Renal cortical epithelial cell (primary cell): ENCODE results near the gene RSL1D1. TPM values are rescaled to one million over a fixed set of nuclear protein-coding genes. Genes with fewer than 3 reads are reported as not detected.

Experiments used
- DNase-seq: peaks from one replicate; pipeline ENCODE4 v3.0.0-alpha.2; 2011; ENCODE audit warnings: low read depth
- total RNA-seq: library from RNA; depleted of rRNA; stranded (reverse); fragments of >200 nt; gene quantifications from 2 replicates; pipeline ENCODE4 v1.2.3, GENCODE V29; 2014

Gene RSL1D1
- 92.6 and 173 TPM in 2 replicates for total RNA-seq

DNA sequence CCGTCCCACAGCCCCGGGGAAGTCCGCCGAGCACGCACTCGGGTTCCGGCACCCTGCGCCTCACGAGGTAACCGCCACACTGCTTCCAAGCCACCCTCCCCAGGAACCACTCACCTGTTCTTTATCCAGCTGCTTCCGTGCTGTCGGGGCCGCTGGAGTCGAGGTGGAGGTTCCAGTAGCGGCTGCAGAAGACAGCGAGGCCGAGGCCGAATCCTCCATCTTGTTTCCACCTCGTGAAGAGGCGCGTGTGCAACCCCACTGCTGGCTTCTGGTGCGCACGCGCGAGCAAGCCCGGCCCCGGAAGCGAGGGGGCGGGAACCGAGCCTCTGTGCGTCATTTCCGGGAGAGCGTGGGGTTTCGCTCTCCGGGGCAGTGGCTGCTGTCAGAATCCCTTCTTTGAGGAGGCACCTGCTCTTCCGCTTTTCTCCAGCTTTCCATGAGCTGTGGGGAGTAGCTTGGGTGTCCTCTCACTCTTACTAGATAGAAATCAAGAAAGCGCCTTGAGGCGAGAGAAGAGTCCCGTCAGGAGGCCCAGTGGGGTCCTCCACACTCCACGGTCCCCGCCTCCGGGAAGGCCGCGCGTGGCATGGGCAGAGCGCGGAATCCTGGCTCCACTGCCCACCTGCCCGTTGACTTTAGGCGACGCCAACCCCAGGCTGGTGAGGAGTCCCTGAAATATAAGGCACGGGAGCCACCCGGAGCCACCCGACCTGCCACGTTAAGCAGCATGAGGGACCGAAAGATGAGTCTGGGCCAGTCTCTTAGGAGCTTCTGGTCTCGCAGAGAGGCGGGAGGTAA, at the start of gene RSL1D1:
Gene RSL1D1, minus strand, starts transcription at position 249 of the 798 bp plus-strand sequence. Its CDS starts 30 bp downstream, at position 219.
- DNase-seq: peak; percentile 81

DNA sequence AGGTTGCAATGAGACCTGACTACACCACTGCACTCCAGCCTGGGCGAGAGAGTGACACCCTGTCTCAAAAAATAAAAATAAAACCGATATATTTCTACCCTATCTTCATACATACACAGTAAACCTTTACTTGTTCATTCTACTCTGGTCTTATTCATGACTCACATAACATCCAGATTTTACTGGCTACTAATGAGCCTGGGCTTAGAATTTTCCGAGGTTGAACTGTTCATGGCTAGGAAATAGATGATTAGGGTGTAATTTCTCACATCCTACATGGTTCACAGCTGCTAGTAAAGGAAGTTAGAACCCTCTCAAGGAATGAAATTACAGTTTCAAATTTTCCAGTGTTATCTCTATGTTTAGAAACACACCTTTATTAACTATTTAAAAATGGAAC, 49.7 kb upstream of the RSL1D1 start:
- DNase-seq: peak; percentile 75

DNA sequence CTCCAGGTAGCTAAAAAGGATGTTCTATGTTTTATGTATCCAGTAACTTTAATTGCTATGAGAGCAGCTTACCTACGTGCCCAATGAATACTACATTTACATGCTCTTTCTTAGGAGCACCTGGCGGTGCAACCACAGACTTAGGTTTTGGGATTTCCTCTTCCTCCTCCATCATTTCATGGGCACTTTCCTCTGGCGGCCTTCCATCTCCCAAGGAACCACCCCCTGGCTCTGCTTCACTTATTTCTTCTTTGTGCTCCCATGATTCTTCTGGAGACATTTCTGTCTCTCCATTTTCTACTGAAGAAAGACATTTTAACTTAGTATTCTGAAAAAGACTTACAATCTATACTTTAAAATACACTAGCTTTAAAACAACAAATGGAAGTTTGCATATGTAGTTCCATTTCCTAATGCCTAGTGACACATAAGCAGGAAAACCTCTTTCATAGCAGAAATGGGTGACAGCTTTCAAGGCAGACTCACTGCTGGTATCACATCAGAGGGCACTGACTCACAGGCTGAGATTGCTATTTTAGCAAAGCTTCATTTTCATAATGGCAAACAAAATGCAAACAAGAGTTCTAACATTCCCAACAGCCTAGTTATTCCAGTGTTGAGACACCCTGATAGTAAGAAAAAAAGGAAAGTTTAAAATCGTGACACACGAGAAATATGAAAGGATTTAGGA, 45.3 kb upstream of the RSL1D1 start:
- peak; percentile 79 for DNase-seq

DNA sequence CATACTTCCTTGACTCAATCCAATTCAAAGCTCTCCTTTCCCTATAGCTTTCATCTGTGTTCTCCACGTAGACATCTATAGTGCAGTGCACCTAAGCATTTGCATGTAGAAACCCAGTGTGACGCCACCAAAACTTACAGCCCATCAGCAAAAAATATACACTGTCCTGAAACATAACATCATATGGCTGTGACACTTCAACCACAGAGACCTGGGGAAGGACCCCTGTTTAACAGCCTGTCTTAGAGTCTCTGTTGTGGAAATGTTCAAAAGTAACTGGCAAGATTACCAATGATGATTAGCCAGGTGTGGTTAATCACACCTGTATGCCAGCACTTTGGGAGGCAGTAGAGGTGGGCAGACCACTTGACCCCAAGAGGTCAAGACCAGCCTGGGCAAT, 42.2 kb upstream of the RSL1D1 start:
- no peak for DNase-seq

DNA sequence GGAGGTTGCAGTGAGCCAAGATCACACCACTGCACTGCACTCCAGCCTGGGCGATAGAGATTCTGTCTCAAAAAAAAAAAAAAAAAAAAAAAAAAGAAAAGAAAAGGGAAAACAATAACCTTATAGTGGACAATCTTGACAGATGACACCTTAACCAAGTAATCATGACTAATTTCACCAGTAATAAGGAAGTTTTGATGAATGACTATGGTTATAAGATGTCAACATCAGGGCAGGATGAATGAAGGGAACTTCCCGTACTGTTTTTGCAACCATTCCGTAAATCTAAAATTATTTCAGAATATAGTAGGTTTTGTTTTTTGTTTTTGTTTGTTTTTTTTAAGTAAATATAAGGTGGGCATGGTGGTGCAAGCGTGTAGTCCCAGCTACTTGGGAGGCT, 41.4 kb upstream of the RSL1D1 start:
- no peak for DNase-seq

DNA sequence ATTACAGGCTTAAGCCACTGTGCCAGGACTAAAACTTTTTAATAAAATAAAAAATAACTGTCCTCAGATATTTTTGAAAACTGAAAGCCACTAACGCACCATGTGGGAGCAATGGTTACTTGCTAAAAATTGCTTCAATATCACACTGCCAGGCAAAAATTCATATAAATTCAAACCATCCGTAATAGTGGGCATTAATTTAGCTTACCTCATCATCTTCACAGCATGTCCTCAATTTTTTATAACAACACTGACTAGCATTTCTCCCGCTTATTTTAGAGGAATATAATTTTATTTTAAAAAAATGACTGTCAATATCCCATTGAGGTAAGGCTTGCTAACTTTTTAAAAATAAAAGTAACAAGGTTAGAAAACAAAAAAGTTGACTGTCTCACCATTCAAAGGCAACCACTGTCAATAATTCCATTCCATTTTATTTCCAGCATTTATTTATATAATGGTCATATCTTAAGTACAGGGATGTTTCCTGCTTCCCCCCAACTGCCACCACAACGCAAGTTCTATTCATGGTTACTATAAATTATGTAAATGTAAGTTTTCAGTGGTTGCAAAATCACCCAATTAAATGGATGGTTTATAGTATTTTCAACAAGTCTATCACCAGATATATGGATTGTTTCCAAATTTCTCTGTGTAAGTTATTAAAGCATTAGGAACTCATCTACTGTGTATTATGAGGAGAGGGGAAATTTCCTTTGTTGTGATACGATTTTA, 39.1 kb upstream of the RSL1D1 start:
- no peak for DNase-seq

DNA sequence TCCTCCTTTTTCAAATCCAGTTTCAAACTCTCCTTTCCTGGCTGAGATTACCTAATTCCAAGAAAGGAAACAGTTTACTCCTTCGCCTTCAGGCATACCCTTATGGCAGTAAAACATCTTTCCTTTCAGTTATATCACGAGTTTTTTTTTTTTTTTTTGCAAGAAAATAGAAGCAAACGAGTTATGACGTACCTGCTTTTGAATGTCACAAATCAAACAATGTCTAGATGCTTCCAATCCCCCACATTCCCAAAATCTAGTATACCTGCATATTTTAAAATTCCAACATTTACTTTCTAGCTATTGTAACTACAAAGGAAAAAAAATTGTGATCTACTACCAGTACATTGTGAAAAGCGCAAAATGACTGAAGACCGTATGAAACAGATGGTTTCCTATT, 35.5 kb upstream of the RSL1D1 start:
- no peak for DNase-seq

DNA sequence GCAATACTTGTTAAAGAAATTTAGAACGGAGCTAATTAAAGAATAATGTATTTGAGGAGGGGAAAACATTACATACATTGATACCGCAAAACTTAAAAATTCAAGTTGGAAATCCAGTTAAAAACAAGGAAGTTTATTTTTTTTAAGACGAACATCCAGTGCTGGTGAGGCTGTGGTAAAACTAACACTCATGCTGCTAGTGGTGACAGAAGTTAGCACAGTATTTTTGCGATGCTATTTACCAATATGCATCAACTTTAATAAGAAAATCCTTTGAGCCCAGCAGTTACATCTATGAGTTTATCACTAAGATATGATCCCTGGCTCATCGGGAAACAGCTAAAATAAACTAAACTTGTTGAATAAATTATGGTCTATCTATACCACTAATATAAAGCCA, 32.7 kb upstream of the RSL1D1 start:
- DNase-seq: no peak

DNA sequence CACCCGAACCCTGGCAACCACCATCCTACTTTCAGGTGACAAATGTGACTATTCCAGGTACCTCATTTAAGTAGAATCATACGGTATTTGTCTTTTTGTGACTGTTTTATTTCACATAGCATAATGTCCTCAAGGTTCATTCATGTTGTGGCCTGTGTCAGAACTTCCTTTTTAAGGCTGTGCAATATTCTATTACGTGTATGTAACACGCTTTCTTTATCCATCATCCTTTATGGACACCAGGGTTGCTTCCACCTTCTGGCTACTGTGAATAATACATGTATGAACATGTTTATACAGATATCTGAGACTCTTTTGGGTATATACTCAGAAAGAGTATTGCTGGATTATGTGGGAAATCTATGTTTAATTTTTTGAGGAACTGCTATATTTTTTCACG, 28.7 kb upstream of the RSL1D1 start:
- DNase-seq: no peak

DNA sequence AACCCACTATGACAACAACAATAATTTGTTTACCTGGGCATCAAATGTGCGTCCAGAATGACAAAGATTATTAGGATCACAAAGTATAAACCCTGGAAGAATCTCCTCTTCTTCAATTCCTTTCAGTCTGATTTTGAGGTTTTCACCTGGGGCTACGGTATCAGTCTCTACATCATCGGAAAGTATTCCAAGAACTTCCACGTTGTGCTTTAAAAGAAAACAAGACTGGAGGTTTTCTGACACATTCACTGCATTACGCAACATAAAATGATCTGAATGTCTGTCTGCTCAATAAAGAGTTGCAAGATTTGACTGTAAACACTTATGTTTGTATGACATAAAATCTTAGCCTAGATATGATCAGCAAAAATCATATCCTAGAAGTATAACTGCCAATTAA, 26.0 kb upstream of the RSL1D1 start:
- peak; percentile 51 for DNase-seq

DNA sequence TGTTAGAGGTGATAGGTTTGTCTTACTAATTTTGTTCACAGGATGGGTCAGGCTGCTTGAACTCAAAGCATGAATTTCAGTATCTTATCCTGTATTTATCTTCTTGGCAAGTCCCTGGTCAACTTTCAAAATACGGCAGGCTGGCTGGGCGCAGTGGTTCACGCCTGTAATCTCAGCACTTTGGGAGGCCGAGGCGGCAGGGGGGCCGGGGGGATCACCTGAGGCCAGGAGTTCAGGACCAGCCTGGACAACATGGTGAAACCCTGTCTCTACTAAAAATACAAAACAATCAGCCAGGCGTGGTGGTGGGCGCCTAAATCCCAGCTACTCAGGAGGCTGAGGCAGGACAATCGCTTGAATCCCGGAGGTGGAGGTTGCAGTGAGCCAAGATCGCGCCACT, 25.0 kb upstream of the RSL1D1 start:
- no peak for DNase-seq

DNA sequence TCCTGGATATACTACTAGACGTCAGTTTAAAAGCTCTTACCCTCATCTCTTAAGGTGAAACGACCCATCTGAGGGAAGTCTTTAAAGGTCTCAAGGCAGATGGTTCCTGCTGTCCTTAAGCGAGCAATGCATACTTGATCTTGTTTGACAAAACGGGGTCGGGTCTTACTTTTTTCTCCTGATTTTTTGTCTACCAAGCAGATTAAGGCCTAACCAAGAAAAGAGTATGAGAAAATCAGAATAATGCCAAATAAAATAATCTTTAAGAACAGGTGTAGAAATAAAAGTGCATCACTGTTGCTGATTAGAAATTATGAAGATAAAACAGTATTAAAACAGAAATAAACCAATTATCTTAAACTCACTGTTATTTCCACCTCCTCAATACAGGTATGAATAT, 24.4 kb upstream of the RSL1D1 start:
- no peak for DNase-seq

DNA sequence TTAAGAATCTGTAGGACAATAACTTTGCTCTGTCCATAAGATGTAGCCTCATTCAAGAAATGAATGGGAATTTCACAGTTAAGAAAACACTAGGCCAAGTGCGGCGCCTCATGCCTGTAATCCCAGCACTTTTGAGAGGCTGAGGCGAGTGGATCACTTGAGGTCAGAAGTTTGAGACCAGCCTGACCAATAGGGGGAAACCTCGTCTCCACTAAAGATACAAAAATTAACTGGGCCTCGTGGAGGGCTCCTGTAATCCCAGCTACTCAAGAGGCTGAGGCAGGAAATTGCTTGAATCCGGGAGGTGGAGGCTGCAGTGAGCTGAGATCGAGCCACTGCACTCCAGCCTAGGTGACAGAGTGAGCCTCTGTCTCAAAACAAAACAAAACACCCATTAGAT, 19.9 kb upstream of the RSL1D1 start:
- no peak for DNase-seq

DNA sequence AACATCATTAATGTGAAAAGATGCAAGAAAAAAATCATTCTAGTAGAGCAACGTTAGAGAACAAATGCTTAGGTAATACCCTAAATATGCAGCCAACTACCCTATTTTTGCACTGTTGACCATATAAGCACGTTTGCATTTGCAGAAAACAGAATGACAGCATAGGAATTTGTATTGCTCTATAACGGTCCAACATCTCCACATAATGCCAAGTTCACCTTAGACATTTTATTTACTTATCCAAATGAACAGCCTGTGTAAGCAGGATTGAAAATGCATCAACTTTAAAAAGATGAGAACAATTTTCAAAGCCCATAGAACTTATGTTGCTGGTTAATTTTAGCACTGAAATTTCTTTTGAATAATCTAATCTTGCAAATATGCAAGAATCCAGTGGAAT, 19.1 kb upstream of the RSL1D1 start:
- no peak for DNase-seq

DNA sequence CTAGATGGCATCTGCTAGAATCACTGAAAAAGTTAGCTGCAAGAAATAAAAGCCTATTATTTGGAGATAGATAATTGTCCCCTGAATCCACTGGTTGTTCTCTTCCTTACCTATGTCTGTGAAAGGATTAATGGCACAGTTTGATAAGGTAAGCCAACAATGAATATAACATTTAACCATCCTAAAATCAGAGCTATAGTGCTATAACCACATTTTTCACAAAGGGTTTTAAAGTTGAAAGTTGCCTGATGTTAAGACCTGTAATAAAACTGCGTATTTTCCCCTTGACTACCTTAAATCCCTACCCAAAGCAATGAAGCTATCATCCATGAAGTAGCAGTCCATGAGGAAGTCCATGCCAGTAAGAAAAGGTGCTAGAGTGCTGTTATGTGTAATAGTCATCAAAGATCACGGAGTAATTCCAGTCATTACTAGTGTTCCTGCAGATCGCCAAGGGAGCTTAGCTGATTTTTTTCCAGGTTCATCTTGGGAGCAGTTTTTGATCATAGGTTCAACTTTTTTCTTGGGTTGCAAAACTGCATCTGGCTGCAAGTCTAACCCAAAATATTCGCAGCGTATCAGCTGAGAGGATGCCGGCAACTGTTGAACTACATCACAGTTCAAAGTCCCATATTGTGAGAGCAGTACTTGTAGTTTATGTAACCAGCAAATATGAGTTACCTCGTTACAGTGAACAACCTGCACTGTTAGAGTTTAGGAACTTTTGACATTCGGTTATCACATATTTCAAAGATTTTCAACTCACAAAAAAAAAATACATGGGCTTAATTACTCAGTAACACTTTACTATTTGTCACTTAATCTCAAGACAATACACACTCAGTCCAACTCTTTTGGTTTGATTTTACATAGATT, 18.2 kb upstream of the RSL1D1 start:
- no peak for DNase-seq

DNA sequence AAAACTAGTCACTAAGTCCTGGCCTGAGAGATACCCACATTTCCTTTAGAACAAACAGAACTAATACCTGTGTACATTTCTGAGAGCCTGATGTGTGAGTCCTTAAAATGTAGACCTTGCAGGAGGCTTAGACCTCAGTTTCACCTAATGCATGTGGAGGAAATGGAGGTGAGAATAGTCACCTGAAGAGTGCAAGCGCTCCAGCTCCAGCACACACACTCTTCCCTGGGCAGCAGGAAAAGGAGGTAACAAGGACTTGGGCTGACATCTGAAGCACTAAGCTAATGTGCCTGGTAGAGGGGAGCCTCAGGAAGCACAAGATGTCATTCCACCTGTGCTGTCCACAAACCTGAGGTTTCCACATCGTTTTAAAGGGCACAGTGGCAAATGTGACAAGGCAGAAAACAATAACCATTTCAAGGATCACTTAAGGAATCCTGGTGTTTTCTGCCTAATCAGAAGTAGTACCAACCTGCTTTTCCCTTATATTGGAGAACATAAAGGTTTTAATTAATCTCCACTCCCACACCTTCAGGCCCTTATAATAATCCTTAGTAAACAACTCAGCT, 17.2 kb upstream of the RSL1D1 start:
- no peak for DNase-seq

DNA sequence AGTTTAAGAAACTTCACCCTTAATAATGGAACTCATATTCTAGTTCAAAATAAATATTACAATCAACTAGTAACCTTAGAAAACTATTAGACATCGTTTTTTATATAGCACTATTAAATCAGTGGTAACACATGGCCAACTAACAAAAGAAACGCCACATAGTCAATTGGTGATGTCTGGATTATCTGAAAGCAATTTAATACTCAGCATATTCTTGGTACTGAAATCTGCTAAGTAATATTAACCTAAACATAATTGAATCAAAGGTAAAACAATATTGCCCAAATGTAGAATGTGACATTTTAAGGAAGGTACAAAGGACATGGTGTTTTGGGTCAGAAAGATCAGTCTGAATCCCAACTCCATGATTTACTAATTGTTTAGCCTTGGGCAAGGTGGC, 11.1 kb upstream of the RSL1D1 start:
- no peak for DNase-seq

DNA sequence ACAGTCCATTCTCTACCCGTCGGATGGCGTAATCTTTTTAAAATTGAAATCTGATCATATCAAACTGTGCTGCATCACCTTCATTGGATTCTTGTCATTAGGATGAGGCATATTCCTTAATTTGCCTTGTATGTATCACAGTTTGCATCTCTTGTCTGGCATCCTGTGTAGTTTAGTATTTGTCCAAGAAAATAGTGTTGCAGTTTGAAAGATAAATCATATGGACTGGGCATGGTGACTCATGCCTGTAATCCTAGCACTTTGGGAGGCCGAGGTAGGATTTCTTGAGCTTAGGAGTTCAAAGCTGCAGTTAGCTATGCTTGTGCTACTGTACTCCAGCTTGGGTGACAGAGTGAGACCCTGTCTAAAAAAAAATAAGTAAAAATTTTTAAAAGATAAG, 5.8 kb upstream of the RSL1D1 start:
- DNase-seq: no peak

DNA sequence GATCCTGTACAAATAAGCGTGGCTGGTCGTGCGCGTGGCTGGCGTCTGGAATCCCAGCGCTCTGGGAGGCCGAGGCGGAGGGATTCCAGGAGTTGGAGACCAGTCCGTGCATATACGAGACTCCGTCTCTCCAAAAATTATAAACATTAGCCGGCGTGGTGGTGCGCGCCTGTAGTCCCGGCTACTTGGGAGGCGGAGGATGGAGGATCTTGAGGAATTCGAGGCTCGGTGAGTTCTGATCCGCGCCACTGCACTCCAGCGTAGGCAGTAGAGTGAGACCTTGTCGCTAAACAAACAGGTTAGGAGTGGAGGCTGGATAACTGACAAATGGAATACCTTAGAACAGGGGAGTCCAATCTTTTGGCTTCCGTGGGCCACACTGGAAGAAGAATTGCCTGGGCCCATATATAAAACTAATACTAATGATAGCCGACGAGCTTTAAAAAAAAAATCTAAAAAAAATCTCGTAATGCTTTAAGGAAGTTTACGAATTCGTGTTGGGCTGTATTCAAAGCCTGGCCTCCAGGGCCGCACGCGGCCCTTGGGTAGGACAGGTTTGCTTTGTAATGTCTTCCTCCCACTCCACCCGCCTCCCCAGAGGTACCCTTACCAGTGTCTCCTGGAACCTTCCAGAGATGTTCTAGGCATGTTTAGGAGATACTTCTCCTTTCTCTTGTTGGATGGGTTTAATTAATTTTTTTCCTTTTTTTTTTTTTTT, 909 bp upstream of the RSL1D1 start:
- no peak for DNase-seq

DNA sequence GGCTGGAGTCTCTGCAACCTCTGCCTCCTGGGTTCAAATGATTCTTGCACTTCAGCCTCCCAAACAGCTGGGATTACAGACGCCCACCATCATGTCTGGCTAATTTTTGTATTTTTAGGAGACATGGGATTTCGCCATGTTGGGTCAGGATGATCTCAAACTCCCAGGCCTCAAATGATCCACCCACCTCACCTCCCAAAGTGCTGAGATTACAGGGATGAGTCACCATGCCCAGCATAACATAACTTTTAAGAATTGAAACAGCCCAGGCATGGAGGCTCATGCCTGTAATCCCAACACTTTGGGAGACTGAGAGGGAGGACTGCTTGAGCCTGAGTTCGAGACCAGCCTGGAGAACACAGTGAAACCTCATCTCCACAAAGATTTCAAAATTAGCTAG, 2.5 kb downstream of the RSL1D1 start:
- DNase-seq: no peak

DNA sequence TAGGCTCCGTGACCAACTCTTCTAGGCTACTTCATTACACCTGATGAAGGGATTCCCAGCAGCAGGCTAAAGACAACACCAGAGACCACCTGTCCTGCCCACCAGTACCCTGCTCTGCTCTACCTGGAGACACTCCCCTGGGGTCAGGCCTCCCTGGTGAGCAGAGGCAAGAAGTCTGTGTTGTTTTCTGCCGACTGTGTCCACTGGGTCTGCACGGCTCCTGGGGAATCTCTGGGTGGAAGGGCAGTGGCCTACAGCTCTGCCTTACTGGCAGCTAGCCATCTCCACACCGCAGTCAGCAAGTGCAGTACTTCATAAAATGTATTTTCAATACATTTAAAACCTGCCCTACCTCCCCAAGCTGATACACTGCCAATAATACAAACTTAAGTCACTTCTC, 6.8 kb downstream of the RSL1D1 start:
- no peak for DNase-seq
